ENCODE measurements around the gene ANK2.

The ANK2 gene

DNA sequence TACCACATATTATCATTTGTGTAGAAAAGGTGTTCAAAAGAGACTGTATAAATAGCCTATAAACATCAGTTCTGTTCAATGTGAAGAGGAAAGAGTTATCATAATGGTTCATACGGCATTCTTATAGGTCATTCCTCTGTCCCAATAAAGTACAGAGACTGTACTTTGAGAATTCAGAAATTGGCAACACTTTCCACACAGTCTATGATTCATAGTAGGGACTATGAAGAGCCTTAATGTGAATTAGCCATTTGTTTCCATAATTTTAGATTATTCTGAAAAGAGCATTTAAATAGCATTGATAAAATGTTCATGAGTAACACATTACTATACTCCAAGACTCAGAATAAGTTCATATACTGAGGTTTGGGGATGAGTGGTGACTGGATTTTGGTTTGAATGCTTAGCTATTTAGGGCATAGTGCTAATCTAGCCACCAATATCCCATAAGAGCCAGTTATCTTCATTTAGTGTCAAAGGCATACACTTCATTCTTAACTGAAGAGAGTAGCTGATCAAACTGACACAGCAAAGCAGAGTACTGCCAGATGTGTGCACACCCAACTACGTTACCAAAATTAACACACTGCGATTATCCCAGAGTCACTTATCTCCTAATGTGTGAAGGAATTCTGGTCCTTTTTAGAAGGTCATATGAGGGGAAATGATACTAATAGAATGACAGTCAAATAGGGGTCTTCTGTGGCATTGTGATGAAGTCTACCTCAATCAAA, 10.2 kb downstream of the ANK2 start:
- Histone ChIP-seq H3K9me3 (ENCODE audit: insufficient read depth, low read depth, low read length) (no peaks in the 10 kb centered on the region), H4K20me1 (ENCODE audit: insufficient read depth, low read length, poor library complexity, severe bottlenecking) (no peaks in the 10 kb centered on the region), H3K4me2 (ENCODE audit: low read depth, low read length, poor library complexity, severe bottlenecking) (no peak overlapping the region), H3K9ac (ENCODE audit: low read depth, low read length, poor library complexity, severe bottlenecking) (no peak overlapping the region), H2AFZ (ENCODE audit: low read length) (no peak overlapping the region), H3K36me3 (ENCODE audit: insufficient read depth, low read length) (no peaks in the 10 kb centered on the region), H3K27me3 (ENCODE audit: insufficient read depth, low read length, poor library complexity, severe bottlenecking) (no peaks in the 10 kb centered on the region), H3K4me3 (ENCODE audit: low read length, poor library complexity, severe bottlenecking) (no peak overlapping the region), H3K4me1 (ENCODE audit: insufficient read depth, low read length, poor library complexity, severe bottlenecking) (peaks cover 3% of the 10 kb centered on the region), H3F3A (ENCODE audit: low read depth) (no peaks in the 10 kb centered on the region), H3K9me2 (replicated peaks; ENCODE audit: low read depth, low read length) (no peaks in the 10 kb centered on the region), H3K79me2 (ENCODE audit: insufficient read depth, low read length) (no peaks in the 10 kb centered on the region)
- TF ChIP-seq, protein P1, sequence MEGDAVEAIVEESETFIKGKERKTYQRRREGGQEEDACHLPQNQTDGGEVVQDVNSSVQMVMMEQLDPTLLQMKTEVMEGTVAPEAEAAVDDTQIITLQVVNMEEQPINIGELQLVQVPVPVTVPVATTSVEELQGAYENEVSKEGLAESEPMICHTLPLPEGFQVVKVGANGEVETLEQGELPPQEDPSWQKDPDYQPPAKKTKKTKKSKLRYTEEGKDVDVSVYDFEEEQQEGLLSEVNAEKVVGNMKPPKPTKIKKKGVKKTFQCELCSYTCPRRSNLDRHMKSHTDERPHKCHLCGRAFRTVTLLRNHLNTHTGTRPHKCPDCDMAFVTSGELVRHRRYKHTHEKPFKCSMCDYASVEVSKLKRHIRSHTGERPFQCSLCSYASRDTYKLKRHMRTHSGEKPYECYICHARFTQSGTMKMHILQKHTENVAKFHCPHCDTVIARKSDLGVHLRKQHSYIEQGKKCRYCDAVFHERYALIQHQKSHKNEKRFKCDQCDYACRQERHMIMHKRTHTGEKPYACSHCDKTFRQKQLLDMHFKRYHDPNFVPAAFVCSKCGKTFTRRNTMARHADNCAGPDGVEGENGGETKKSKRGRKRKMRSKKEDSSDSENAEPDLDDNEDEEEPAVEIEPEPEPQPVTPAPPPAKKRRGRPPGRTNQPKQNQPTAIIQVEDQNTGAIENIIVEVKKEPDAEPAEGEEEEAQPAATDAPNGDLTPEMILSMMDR (conservative IDR thresholded peaks at IDR 0.05; ENCODE audit: low read length) = no peak
- no peak for TF ChIP-seq EZH2phosphoT487 (IDR thresholded peaks at IDR 0.05; ENCODE audit: borderline replicate concordance)

DNA sequence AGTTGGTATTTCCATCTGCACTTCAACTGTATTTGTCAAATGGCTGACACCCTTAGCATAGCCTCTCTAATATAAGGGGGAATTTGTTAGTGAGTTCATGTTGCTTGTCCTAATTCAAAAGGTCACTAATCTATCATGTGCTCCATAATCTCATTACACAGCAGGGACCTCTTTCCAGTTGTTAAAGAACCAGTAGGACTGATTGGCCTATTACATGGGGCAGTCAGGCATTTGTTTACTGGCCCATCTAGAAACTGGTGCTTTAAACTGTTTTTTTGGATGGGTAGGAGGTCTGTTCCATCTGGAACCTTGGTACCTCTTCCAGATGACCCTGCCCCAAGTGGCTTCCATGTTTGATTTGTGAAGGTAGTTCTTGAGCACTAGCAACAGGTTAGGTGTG, 11.4 kb downstream of the ANK2 start:
- Histone ChIP-seq H3K27me3 (ENCODE audit: insufficient read depth, low read length, poor library complexity, severe bottlenecking) (no peaks in the 10 kb centered on the region), H3F3A (ENCODE audit: low read depth) (no peaks in the 10 kb centered on the region), H3K9me3 (ENCODE audit: insufficient read depth, low read depth, low read length) (no peaks in the 10 kb centered on the region), H3K4me3 (ENCODE audit: low read length, poor library complexity, severe bottlenecking) (no peak overlapping the region), H3K79me2 (ENCODE audit: insufficient read depth, low read length) (no peaks in the 10 kb centered on the region), H3K36me3 (ENCODE audit: insufficient read depth, low read length) (no peaks in the 10 kb centered on the region), H3K4me1 (ENCODE audit: insufficient read depth, low read length, poor library complexity, severe bottlenecking) (peaks cover 3% of the 10 kb centered on the region), H3K4me2 (ENCODE audit: low read depth, low read length, poor library complexity, severe bottlenecking) (no peak overlapping the region), H2AFZ (ENCODE audit: low read length) (no peak overlapping the region), H4K20me1 (ENCODE audit: insufficient read depth, low read length, poor library complexity, severe bottlenecking) (no peaks in the 10 kb centered on the region), H3K9ac (ENCODE audit: low read depth, low read length, poor library complexity, severe bottlenecking) (no peak overlapping the region), H3K9me2 (replicated peaks; ENCODE audit: low read depth, low read length) (no peaks in the 10 kb centered on the region)
- TF ChIP-seq EZH2phosphoT487 (IDR thresholded peaks at IDR 0.05; ENCODE audit: borderline replicate concordance) = no peak
- TF ChIP-seq, protein P1 (conservative IDR thresholded peaks at IDR 0.05; ENCODE audit: low read length) = no peak

DNA sequence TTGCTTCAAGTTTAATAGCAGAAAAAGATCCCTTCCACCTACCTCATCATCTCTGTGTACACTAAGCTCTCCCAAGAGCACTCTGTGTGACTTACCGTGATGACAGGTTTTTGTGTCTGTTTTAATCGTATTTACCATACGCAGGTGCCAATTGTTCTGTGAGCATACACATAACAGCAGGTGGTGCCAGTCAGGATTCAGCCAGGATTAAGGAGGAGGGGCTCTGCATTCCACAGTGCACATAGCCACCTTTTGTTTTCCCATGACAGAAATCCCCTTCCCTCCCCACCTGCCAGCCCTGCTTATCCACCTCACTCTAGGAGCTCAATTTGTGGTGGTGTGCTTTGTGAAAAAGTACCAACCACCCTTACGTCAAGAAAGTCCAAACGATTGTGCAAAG, 14.8 kb downstream of the ANK2 start:
- Histone ChIP-seq H3K4me3 (ENCODE audit: low read length, poor library complexity, severe bottlenecking) (no peak overlapping the region), H3K9me2 (replicated peaks; ENCODE audit: low read depth, low read length) (no peaks in the 10 kb centered on the region), H4K20me1 (ENCODE audit: insufficient read depth, low read length, poor library complexity, severe bottlenecking) (no peaks in the 10 kb centered on the region), H2AFZ (ENCODE audit: low read length) (no peak overlapping the region), H3K27me3 (ENCODE audit: insufficient read depth, low read length, poor library complexity, severe bottlenecking) (no peaks in the 10 kb centered on the region), H3K4me1 (ENCODE audit: insufficient read depth, low read length, poor library complexity, severe bottlenecking) (no peaks in the 10 kb centered on the region), H3F3A (ENCODE audit: low read depth) (no peaks in the 10 kb centered on the region), H3K36me3 (ENCODE audit: insufficient read depth, low read length) (no peaks in the 10 kb centered on the region), H3K79me2 (ENCODE audit: insufficient read depth, low read length) (no peaks in the 10 kb centered on the region), H3K4me2 (ENCODE audit: low read depth, low read length, poor library complexity, severe bottlenecking) (no peak overlapping the region), H3K9me3 (ENCODE audit: insufficient read depth, low read depth, low read length) (no peaks in the 10 kb centered on the region), H3K9ac (ENCODE audit: low read depth, low read length, poor library complexity, severe bottlenecking) (no peak overlapping the region)
- TF ChIP-seq EZH2phosphoT487 (IDR thresholded peaks at IDR 0.05; ENCODE audit: borderline replicate concordance) = no peak
- TF ChIP-seq, protein P1 (conservative IDR thresholded peaks at IDR 0.05; ENCODE audit: low read length) = no peak

All from Loucy (cell line).